Left ventricle myocardium inferior (tissue), 1 donor: ENCODE data around the gene NAALADL2. TPM values are rescaled to one million over a fixed set of nuclear protein-coding genes. Genes with fewer than 3 reads are reported as not detected.

Experiments used
- DNase-seq: peaks from one replicate; pipeline ENCODE4 v3.0.0-alpha.2; 2020
- H3K27ac ChIP-seq: fragments of 200-600 bp; replicated peaks from 2 replicates; pipeline ENCODE4 v1.8.0; 2021
- H3K27me3 ChIP-seq: fragments of 200-600 bp; 2 replicates; pipeline ENCODE4 v1.8.0; 2021; ENCODE audit warnings: low read depth
- H3K36me3 ChIP-seq: fragments of 200-600 bp; 2 replicates; pipeline ENCODE4 v1.8.0; 2021
- H3K4me1 ChIP-seq: fragments of 200-600 bp; 2 replicates; pipeline ENCODE4 v1.8.0; 2021
- H3K4me3 ChIP-seq: fragments of 200-600 bp; 2 replicates; pipeline ENCODE4 v1.8.0; 2021; ENCODE audit warnings: mild to moderate bottlenecking, moderate library complexity
- H3K9me3 ChIP-seq: fragments of 200-600 bp; replicated peaks from 2 replicates; pipeline ENCODE4 v1.8.0; 2021
- intact Hi-C: fragments of 100-400 bp; cut with micrococcal nuclease; formaldehyde crosslinking; loops from one replicate; pipeline ENCODE4 v1.11.0; 2022
- total RNA-seq: library from RNA; stranded (reverse); fragmentation: NEBNext Ultra II Directional; extraction: Animal tissue kit (Norgen Biotek cat#: 25700); gene quantifications from one replicate; pipeline ENCODE4 v1.2.1, GENCODE V29; 2021
- TF ChIP-seq, protein P1 (sequence below): fragments of 200-600 bp; IDR thresholded peaks from 2 replicates; pipeline ENCODE4 v1.8.0; 2021; ENCODE audit warnings: antibody characterized with exemption, mild to moderate bottlenecking, borderline replicate concordance
- donor health status: DM: no; HTN: yes; CAD: no; lungs with severe emphysema.

Gene NAALADL2
- total RNA-seq, 1 donor from 2014 or later = 5.8 TPM

DNA sequence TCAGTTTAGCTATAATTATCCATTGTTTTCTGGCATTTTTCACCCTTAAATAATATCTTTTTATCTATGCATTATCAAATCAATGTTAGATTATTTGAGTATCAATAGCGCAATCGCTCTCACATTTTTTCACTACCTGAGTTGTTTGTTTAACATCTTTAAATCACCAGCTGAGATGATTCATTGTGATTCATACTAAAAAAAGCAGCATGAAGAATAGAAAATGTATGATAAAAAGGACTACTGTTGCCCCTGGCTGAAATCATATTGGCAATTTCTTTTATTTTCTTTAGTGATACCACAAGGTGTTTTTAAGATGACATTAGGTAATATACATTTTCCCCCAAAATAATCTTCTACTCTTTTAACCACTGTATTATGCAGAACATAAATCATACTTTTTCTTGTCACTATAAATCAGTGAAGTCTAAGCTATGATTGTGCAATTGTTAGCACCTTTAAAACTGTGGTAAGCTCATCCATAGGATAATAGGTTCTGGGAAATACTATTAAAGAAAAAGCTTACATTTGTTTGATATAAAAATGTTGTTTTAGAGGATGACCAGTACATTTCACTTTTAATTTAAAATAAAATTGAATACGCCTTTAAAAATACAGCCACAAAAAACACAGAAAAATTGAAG, 889.1 kb downstream of the NAALADL2 start:
- H3K9me3 ChIP-seq = no peaks in the 10 kb centered on the region
- H3K36me3 ChIP-seq = no peaks in the 10 kb centered on the region
- H3K27ac ChIP-seq = no peak overlapping the region
- no peaks in the 10 kb centered on the region for H3K4me1 ChIP-seq
- no peak overlapping the region for H3K4me3 ChIP-seq
- no peaks in the 10 kb centered on the region for H3K27me3 ChIP-seq
- TF ChIP-seq, protein P1, sequence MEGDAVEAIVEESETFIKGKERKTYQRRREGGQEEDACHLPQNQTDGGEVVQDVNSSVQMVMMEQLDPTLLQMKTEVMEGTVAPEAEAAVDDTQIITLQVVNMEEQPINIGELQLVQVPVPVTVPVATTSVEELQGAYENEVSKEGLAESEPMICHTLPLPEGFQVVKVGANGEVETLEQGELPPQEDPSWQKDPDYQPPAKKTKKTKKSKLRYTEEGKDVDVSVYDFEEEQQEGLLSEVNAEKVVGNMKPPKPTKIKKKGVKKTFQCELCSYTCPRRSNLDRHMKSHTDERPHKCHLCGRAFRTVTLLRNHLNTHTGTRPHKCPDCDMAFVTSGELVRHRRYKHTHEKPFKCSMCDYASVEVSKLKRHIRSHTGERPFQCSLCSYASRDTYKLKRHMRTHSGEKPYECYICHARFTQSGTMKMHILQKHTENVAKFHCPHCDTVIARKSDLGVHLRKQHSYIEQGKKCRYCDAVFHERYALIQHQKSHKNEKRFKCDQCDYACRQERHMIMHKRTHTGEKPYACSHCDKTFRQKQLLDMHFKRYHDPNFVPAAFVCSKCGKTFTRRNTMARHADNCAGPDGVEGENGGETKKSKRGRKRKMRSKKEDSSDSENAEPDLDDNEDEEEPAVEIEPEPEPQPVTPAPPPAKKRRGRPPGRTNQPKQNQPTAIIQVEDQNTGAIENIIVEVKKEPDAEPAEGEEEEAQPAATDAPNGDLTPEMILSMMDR = no peak
- intact Hi-C loops = no loop called here
- DNase-seq = no peak

DNA sequence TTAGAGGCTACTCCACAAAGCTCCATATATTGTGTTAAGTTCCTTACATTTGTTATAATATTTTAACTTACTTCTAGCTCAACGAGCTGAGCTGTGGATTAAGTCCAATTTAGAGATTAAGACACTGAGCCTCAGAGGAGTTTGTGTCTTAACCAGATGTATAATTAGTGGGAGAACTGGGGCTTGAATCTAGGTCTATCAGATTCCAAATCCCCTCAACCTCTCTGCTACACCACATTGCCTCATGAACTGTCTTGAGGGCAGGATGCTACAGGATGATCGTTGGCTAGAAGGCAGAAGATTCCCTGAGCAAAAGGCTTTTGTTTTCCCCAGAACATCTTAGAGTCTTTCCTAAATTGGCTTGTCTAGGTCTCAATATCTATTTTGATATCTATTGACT, 890.8 kb downstream of the NAALADL2 start:
- Histone ChIP-seq H3K4me3 (no peak overlapping the region), H3K36me3 (no peaks in the 10 kb centered on the region), H3K27me3 (no peaks in the 10 kb centered on the region), H3K9me3 (no peaks in the 10 kb centered on the region), H3K4me1 (no peaks in the 10 kb centered on the region), H3K27ac (no peak overlapping the region)
- intact Hi-C loops = no loop called here
- no peak for DNase-seq
- TF ChIP-seq, protein P1 = no peak

DNA sequence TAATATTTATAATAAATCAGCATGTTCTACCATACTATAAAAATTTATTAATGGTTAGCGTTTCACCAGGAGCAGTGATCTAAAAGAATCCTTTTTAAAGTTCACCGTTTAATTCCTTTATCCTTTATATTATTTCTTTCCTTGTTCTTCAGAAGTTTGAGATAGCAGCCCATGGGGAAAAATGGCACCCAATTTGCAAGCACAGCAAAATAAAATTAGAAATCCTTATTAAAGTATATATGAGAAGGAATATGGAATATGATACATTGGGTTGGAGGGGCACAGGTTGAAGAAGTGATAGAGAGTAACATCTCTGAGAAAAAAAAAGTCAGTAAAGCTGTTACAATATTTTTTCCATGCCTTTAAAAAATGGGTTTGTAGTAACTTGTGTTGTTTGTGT, 892.0 kb downstream of the NAALADL2 start:
- H3K27ac ChIP-seq = no peak overlapping the region
- no peak for DNase-seq
- intact Hi-C loops = no loop called here
- H3K27me3 ChIP-seq = no peaks in the 10 kb centered on the region
- H3K4me1 ChIP-seq = no peaks in the 10 kb centered on the region
- H3K4me3 ChIP-seq = no peak overlapping the region
- TF ChIP-seq, protein P1 = no peak
- H3K36me3 ChIP-seq = no peaks in the 10 kb centered on the region
- no peaks in the 10 kb centered on the region for H3K9me3 ChIP-seq

DNA sequence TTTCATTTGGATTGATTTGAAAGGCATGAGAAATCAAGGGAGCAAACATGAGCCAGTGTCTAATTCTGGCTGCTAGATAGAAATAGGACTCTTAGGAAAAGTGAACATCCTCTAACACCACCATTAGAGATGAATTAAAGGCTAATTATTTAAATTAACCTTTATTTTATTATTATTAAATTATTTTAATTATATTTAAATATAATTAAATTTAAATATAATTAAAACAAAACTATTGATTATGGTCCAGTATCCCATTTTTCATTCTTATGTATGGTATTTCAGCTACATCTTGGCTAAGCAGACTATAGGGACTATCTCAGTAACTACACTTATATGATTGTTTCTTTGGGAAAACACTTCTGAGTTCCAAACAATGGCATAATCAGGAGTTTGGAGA, 904.8 kb downstream of the NAALADL2 start:
- TF ChIP-seq, protein P1 = no peak
- Histone ChIP-seq H3K27me3 (no peaks in the 10 kb centered on the region), H3K27ac (no peak overlapping the region), H3K4me3 (no peak overlapping the region), H3K36me3 (no peaks in the 10 kb centered on the region), H3K9me3 (no peaks in the 10 kb centered on the region), H3K4me1 (no peaks in the 10 kb centered on the region)
- DNase-seq = no peak
- intact Hi-C loops = no loop called here

DNA sequence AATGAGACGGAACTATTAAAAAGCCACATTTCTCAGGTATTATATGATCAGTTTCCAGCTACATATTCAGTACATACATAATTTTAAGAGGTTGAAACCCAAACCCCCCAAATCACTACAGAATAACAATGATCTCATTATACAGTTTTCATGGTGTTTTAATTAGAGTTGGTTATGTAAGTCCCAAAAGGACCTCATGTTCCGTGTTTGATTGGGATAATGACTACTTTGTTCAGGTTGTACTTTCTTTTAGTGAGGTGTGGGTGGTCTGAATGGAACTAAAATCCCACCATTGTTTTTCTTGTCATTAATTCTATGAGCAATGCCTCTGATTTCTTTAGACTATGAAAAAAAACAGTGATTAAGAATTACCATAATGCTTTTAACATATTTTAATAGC, 905.6 kb downstream of the NAALADL2 start:
- no peaks in the 10 kb centered on the region for H3K9me3 ChIP-seq
- TF ChIP-seq, protein P1 = no peak
- H3K4me3 ChIP-seq = no peak overlapping the region
- H3K27me3 ChIP-seq = no peaks in the 10 kb centered on the region
- no peak overlapping the region for H3K27ac ChIP-seq
- intact Hi-C loops = no loop called here
- no peaks in the 10 kb centered on the region for H3K4me1 ChIP-seq
- no peak for DNase-seq
- no peaks in the 10 kb centered on the region for H3K36me3 ChIP-seq
